ENCODE results near the gene NR5A2. TPM values are rescaled to one million over a fixed set of nuclear protein-coding genes. Genes with fewer than 3 reads are reported as not detected.
A peak's percentile ranks its signal among the peaks of the same experiment; 100 is the strongest.

The NR5A2 gene
- total and polyA plus RNA-seq, 4 donors, result 1.7 to 3.4 (median 2.3) TPM

- no peak overlapping the region for H3K27ac ChIP-seq (ENCODE audit: low read depth, low read length)
- no peak overlapping the region for H3K4me3 ChIP-seq (ENCODE audit: low read depth, low read length)
- H3K36me3 ChIP-seq (ENCODE audit: control insufficient read depth, insufficient read depth, low read length), result peaks cover 3% of the 10 kb centered on the region
- H3K27me3 ChIP-seq (ENCODE audit: control insufficient read depth, insufficient read depth, low read length), result no peaks in the 10 kb centered on the region
- no peaks in the 10 kb centered on the region for H3K9me3 ChIP-seq (ENCODE audit: control insufficient read depth, insufficient read depth, low read length)
- DNase-seq (ENCODE audit: low read depth in 4 of 6, low spot score in 6 of 6), result no peak
- no peaks in the 10 kb centered on the region for H3K4me1 ChIP-seq (ENCODE audit: control insufficient read depth, insufficient read depth, low read length)
Observed at GRCh38 chr1:200150006-200150405, 122.5 kb downstream of the NR5A2 start.

DNA sequence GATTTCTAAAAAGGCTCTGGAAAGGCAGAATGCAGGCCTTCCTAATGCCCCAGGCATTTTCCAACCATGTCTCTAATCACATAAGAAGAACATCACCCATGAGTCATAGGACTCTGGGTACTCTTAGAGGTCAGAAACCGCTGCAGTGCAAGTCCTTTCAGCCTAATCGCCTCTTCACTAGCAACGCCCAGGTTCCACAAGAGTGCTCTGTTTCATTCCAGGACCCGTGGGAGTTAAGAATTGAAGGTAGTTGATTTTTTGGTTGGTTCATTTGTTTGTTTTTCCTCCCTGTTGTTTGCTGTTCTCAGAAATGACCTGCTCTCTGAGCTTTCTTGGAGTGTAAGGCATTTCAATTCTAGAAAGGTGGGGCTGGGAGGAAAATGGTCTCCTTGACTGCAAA, 123.2 kb downstream of the NR5A2 start:
- no peak overlapping the region for H3K4me3 ChIP-seq (ENCODE audit: low read depth, low read length)
- peaks cover 3% of the 10 kb centered on the region for H3K36me3 ChIP-seq (ENCODE audit: control insufficient read depth, insufficient read depth, low read length)
- H3K27ac ChIP-seq (ENCODE audit: low read depth, low read length), result no peak overlapping the region
- no peak for DNase-seq (ENCODE audit: low read depth in 4 of 6, low spot score in 6 of 6)
- no peaks in the 10 kb centered on the region for H3K4me1 ChIP-seq (ENCODE audit: control insufficient read depth, insufficient read depth, low read length)
- H3K9me3 ChIP-seq (ENCODE audit: control insufficient read depth, insufficient read depth, low read length), result no peaks in the 10 kb centered on the region
- 100% methylated on average over 2 of the region's 4 CpGs for WGBS (ENCODE audit: insufficient coverage)
- no peaks in the 10 kb centered on the region for H3K27me3 ChIP-seq (ENCODE audit: control insufficient read depth, insufficient read depth, low read length)

DNA sequence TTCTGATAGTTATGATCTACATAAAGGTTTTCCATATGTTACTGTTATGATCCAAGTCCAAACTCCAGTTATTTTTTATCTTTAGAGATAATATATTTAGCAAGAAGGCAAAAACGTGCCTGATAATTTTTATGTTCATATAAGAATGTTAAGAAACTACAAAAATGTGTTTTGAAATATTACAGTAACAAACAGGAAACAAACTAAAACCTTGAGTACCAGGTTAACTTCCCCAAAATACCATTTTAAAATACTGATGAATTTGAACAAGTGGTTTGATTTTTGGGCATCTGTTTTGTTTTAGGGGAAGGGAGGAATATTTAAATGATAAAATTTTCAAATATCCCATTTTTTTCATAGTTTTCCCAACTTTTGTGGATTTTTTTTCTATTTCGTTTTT, 124.8 kb downstream of the NR5A2 start:
- H3K4me3 ChIP-seq (ENCODE audit: low read depth, low read length), result no peak overlapping the region
- DNase-seq (ENCODE audit: low read depth in 4 of 6, low spot score in 6 of 6), result no peak
- WGBS (ENCODE audit: insufficient coverage), result no CpG with 5 or more reads among the region's 2 CpGs

DNA sequence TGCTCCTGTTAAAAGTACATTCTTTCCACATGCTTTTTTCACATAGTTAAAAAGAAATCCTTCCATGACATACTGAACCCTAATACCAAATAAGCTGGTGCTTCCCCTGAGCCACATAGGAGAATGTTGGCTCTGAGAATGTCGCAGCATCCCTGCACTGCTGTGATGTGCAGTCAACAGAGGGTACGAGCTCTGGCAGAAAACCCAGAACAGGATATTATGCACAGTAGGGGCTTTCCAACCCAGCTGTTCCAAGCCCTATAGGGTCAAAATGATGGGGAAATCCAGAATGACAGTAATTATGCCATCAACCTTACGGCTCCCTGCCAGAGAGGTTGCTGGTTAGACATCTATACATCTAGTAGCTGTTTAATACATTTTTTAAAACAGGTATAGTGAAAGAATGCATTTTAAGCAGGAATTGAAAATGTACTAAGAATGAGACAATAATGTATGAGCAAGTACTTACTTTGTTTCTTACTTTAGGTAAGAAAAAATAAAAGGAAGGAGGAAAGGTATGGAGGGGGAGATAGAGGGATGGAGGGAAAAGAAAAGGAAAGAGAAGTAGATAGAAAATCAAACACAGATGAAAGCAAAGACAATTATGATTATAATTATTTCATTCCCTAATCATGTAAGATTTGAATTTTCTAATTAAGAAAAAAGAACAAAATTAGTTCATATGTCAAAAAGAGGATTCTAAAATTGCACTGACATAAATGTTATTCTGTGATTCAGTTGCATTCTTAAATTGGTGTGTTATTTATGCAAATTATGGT, 126.0 kb downstream of the NR5A2 start:
- no peak overlapping the region for H3K27ac ChIP-seq (ENCODE audit: low read depth, low read length)
- no peak overlapping the region for H3K4me3 ChIP-seq (ENCODE audit: low read depth, low read length)
- 43% methylated on average over 2 of the region's 3 CpGs for WGBS (ENCODE audit: insufficient coverage)

More for the DNA sequence above, 124.8 kb downstream of the NR5A2 start:
- H3K4me1 ChIP-seq (ENCODE audit: control insufficient read depth, insufficient read depth, low read length), result no peaks in the 10 kb centered on the region
- no peaks in the 10 kb centered on the region for H3K9me3 ChIP-seq (ENCODE audit: control insufficient read depth, insufficient read depth, low read length)
- H3K27me3 ChIP-seq (ENCODE audit: control insufficient read depth, insufficient read depth, low read length), result no peaks in the 10 kb centered on the region
- H3K36me3 ChIP-seq (ENCODE audit: control insufficient read depth, insufficient read depth, low read length), result peaks cover 3% of the 10 kb centered on the region
- H3K27ac ChIP-seq (ENCODE audit: low read depth, low read length), result no peak overlapping the region

DNA sequence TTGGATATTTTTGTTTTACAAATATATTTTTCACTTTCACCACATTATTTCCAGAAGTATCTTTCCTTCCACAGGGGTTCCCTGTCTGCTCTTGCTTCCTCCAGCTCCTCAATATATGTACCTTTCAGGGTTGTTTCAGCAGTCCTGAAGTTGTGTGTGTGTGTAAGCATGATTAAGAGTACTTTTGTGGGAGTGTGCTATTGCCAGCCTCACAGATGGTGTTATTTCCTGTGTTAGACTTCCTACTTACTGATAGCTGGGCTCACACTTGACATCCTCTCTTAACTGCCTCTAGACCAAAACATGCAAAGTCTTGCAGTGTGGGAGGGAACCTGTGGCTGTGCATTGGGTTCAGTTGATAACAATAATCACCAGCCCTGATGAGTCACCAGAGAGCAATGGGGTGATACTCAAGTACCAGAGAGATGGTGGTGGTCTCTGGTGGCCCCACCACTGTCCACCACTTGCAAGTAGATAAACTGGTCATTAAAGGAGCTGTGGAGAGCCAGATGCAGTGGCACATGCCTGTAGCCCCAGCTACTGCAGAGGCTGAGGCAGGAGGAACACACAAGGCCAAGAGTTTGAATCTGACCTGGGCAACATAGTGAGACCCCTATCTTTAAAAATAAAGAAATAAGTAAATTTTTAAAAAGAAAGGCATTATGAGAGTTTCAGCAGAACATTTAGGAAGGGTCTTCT, 126.7 kb downstream of the NR5A2 start:
- H3K27ac ChIP-seq (ENCODE audit: low read depth, low read length), result no peak overlapping the region
- no peak for DNase-seq (ENCODE audit: low read depth in 4 of 6, low spot score in 6 of 6)
- H3K9me3 ChIP-seq (ENCODE audit: control insufficient read depth, insufficient read depth, low read length), result no peaks in the 10 kb centered on the region
- no peak overlapping the region for H3K4me3 ChIP-seq (ENCODE audit: low read depth, low read length)
- H3K4me1 ChIP-seq (ENCODE audit: control insufficient read depth, insufficient read depth, low read length), result no peaks in the 10 kb centered on the region
- no peaks in the 10 kb centered on the region for H3K36me3 ChIP-seq (ENCODE audit: control insufficient read depth, insufficient read depth, low read length)
- no peaks in the 10 kb centered on the region for H3K27me3 ChIP-seq (ENCODE audit: control insufficient read depth, insufficient read depth, low read length)

More for the DNA sequence above, 126.0 kb downstream of the NR5A2 start:
- Histone ChIP-seq H3K36me3 (ENCODE audit: control insufficient read depth, insufficient read depth, low read length) (no peaks in the 10 kb centered on the region), H3K4me1 (ENCODE audit: control insufficient read depth, insufficient read depth, low read length) (no peaks in the 10 kb centered on the region), H3K9me3 (ENCODE audit: control insufficient read depth, insufficient read depth, low read length) (no peaks in the 10 kb centered on the region), H3K27me3 (ENCODE audit: control insufficient read depth, insufficient read depth, low read length) (no peaks in the 10 kb centered on the region)
- DNase-seq (ENCODE audit: low read depth in 4 of 6, low spot score in 6 of 6), result peak in 1 of 6 donors; percentile 73

DNA sequence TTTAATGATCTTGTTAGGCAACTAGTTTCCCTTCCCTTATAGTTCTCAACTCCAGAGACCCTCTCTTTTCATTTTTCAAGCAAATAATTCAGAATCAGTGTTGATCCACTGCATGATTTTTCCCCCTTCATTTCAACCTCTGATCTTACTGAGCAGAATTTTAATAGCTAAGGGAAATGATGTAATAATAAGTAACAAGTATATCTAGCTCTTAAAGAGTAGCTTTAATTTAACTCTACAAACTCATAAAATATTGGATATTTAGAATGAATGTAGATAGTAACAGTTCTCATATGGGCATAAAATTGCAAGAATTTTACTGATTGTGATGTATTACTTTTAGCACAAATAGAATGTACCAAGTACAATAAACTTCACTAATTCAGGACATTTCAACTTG, 130.2 kb downstream of the NR5A2 start:
- Histone ChIP-seq H3K36me3 (ENCODE audit: control insufficient read depth, insufficient read depth, low read length) (no peaks in the 10 kb centered on the region), H3K9me3 (ENCODE audit: control insufficient read depth, insufficient read depth, low read length) (no peaks in the 10 kb centered on the region)

GRCh38 chr1:200161801-200162200, 134.3 kb downstream of the NR5A2 start:
- Histone ChIP-seq H3K27me3 (ENCODE audit: control insufficient read depth, insufficient read depth, low read length) (no peaks in the 10 kb centered on the region), H3K27ac (ENCODE audit: low read depth, low read length) (no peak overlapping the region), H3K4me3 (ENCODE audit: low read depth, low read length) (no peak overlapping the region), H3K4me1 (ENCODE audit: control insufficient read depth, insufficient read depth, low read length) (no peaks in the 10 kb centered on the region), H3K9me3 (ENCODE audit: control insufficient read depth, insufficient read depth, low read length) (no peaks in the 10 kb centered on the region), H3K36me3 (ENCODE audit: control insufficient read depth, insufficient read depth, low read length) (no peaks in the 10 kb centered on the region)
- no peak for DNase-seq (ENCODE audit: low read depth in 4 of 6, low spot score in 6 of 6)
- 100% methylated on average over 4 of the region's 4 CpGs for WGBS (ENCODE audit: insufficient coverage)

More for the DNA sequence above, 130.2 kb downstream of the NR5A2 start:
- no peak overlapping the region for H3K4me3 ChIP-seq (ENCODE audit: low read depth, low read length)
- no peak overlapping the region for H3K27ac ChIP-seq (ENCODE audit: low read depth, low read length)
- no peaks in the 10 kb centered on the region for H3K4me1 ChIP-seq (ENCODE audit: control insufficient read depth, insufficient read depth, low read length)
- DNase-seq (ENCODE audit: low read depth in 4 of 6, low spot score in 6 of 6), result no peak
- no peaks in the 10 kb centered on the region for H3K27me3 ChIP-seq (ENCODE audit: control insufficient read depth, insufficient read depth, low read length)

GRCh38 chr1:200162258-200162657, 134.7 kb downstream of the NR5A2 start:
- H3K27ac ChIP-seq (ENCODE audit: low read depth, low read length), result no peak overlapping the region
- H3K27me3 ChIP-seq (ENCODE audit: control insufficient read depth, insufficient read depth, low read length), result no peaks in the 10 kb centered on the region
- no peaks in the 10 kb centered on the region for H3K36me3 ChIP-seq (ENCODE audit: control insufficient read depth, insufficient read depth, low read length)
- WGBS (ENCODE audit: insufficient coverage), result 88% methylated on average over 5 of the region's 6 CpGs
- no peak overlapping the region for H3K4me3 ChIP-seq (ENCODE audit: low read depth, low read length)
- H3K9me3 ChIP-seq (ENCODE audit: control insufficient read depth, insufficient read depth, low read length), result no peaks in the 10 kb centered on the region
- no peak for DNase-seq (ENCODE audit: low read depth in 4 of 6, low spot score in 6 of 6)
- H3K4me1 ChIP-seq (ENCODE audit: control insufficient read depth, insufficient read depth, low read length), result no peaks in the 10 kb centered on the region

- DNase-seq (ENCODE audit: low read depth in 4 of 6, low spot score in 6 of 6), result peak in 1 of 6 donors; percentile 35
- Histone ChIP-seq H3K27me3 (ENCODE audit: control insufficient read depth, insufficient read depth, low read length) (no peaks in the 10 kb centered on the region), H3K4me1 (ENCODE audit: control insufficient read depth, insufficient read depth, low read length) (no peaks in the 10 kb centered on the region), H3K36me3 (ENCODE audit: control insufficient read depth, insufficient read depth, low read length) (no peaks in the 10 kb centered on the region), H3K27ac (ENCODE audit: low read depth, low read length) (no peak overlapping the region), H3K4me3 (ENCODE audit: low read depth, low read length) (no peak overlapping the region), H3K9me3 (ENCODE audit: control insufficient read depth, insufficient read depth, low read length) (no peaks in the 10 kb centered on the region)
Observed at GRCh38 chr1:200162877-200163276, 135.4 kb downstream of the NR5A2 start.

- H3K4me1 ChIP-seq (ENCODE audit: control insufficient read depth, insufficient read depth, low read length), result no peaks in the 10 kb centered on the region
- H3K4me3 ChIP-seq (ENCODE audit: low read depth, low read length), result no peak overlapping the region
- H3K27ac ChIP-seq (ENCODE audit: low read depth, low read length), result no peak overlapping the region
- no peaks in the 10 kb centered on the region for H3K9me3 ChIP-seq (ENCODE audit: control insufficient read depth, insufficient read depth, low read length)
- WGBS (ENCODE audit: insufficient coverage), result 100% methylated on average over 2 of the region's 3 CpGs
- no peaks in the 10 kb centered on the region for H3K36me3 ChIP-seq (ENCODE audit: control insufficient read depth, insufficient read depth, low read length)
- no peaks in the 10 kb centered on the region for H3K27me3 ChIP-seq (ENCODE audit: control insufficient read depth, insufficient read depth, low read length)
- DNase-seq (ENCODE audit: low read depth in 4 of 6, low spot score in 6 of 6), result no peak
Observed at GRCh38 chr1:200163911-200164310, 136.4 kb downstream of the NR5A2 start.
